Erythroblast (primary cell): Measurements from ENCODE around the gene PARP1.
"Not testable (repeated sequence)": the region's sequence is repeated elsewhere in the genome, so short reads cannot be mapped to it uniquely, and the experiment has no call there.

Source experiments
- GATA1 ChIP-seq: IDR thresholded peaks from 2 replicates; pipeline ENCODE4 v1.6.1; 2011; ENCODE audit warnings: low read depth, mild to moderate bottlenecking, control low read depth, low read length, moderate library complexity
- POLR2A ChIP-seq: IDR thresholded peaks from 2 replicates; pipeline ENCODE4 v1.6.1; 2011; ENCODE audit warnings: mild to moderate bottlenecking, low read length

GRCh38 chr1:226426395-226426794 is 18.5 kb upstream of the PARP1 start:
- not testable (repeated sequence) for TF ChIP-seq POLR2A, GATA1
